HG03439 (cell line): Measurements from ENCODE around the gene SPTLC3.

Source experiments
- ATAC-seq: cut with Tn5 transposase; IDR thresholded peaks from one replicate; pipeline ENCODE4 v1.9.1; 2021; ENCODE audit warnings: mild to moderate bottlenecking, moderate library complexity; ENCODE audit not compliant: unreplicated experiment

The SPTLC3 gene

GRCh38 chr20:13130061-13130706 lies 121.4 kb downstream of the SPTLC3 start:
- ATAC-seq: no peak

GRCh38 chr20:13130707-13131103 lies 121.9 kb downstream of the SPTLC3 start:
- ATAC-seq: no peak

GRCh38 chr20:13131688-13132087 lies 122.9 kb downstream of the SPTLC3 start:
- ATAC-seq: no peak

DNA sequence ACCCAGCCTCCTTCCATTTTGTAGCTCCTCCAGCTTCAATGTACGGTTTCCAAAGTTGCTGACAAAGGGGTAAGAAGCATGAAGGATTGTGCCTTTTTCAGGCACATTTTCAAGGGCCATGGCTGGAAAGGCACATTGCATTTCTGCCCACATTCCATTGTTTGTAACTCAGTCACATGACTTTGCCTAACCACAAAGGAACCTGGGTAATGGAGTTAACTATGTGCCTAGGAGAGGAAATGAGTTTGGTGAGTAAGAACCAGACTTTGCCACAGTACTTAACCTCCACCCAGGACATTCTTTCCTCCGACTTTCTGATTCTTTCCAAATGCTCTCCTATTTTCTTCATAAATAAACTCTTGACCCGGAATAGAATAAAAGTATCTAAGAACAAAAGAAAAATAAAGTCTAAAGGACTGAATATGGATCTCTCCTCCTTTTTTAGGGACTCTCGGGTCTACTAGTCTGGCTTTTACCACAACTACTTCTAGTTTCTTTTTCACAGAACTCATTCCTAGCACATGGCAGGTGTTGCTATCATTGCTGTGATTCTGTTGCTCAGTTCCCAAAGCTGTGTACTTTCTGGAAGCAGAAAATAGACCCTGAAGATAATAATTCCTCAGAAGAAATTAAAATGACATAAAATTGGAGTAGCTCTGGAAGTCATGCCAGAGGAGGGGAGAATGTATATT lies 130.8 kb downstream of the SPTLC3 start:
- no peak for ATAC-seq

- ATAC-seq: no peak
Measured at GRCh38 chr20:13140201-13140600, 131.4 kb downstream of the SPTLC3 start.

DNA sequence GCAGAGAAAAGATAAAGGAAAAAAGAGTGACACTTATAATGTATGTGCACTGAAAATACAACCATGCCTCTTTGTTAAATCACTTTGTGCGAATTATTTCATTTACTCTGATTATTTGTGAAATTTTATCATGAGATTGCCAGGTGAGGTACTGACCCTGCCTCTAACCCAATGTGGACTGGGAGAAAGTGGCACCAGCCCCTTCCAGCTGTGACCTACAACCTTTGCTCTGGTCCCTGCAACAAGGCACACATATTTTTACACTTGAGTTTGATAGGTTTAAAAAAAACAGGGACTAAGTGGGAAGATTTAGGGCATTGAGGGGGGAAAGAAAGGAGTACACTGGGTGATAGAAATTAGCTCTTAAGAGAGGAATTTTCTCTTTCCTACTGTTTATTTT lies 132.0 kb downstream of the SPTLC3 start:
- no peak for ATAC-seq

DNA sequence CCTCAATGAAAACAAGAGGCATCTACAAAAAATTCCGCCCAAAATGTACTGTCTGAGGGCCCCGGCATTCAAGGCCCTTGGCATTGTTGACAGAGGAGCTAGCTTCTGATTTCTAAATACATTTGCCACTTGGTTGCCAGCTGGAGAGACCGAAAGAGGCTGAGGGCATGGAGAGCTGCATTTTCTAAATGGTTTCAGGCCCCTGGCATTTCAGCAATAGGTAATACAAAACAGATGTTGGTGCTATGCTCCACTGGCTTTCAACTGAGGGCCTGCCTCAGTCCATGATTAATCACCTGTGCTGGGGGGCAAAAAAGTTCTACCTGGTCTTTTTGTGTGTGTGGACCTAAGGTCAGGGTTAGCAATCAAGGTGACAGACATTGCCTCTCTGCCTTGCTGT lies 132.8 kb downstream of the SPTLC3 start:
- no peak for ATAC-seq

GRCh38 chr20:13142143-13142542 lies 133.4 kb downstream of the SPTLC3 start:
- no peak for ATAC-seq

DNA sequence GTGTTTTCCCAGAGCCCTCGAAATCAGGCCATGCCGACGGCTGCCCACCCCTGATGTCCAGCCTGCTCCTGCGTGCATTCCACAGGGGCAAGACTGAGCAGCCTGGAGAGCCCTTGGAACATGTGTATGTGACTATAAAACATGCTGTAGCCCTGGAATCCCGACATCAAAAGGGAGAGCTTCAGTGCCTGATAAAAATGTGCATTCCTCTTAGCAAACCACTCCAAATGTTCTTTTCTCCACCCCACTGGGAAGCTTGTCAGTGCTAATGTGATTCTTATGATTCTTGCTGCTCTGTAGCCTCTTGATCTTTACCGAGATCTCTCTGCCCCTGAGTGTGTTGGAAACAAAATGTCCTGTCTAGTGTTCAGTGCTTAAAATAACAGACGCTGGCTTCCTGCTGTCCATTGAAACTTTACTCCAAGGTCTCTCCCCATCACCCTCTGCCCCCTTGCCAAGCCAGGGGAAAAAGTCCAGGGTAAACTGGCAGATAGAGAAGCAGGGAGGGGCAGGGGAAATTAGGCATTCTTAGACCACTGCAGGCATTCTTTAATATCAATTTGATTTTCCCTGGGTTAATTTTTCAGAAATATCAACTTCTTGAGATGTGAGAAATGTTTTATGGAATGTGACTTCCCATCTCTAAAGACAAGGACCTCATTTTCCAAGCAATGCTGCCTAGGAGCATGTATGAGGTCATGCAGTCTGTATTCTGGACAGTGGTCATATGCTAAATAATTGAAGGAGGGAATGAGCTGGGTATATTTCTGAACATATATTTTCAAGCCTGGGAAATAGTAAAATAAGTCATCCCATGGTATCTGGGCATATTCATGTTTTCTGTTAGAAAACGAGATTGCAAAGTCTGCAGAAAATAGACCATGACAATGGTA lies 138.5 kb downstream of the SPTLC3 start:
- ATAC-seq: no peak

- ATAC-seq: no peak
Measured at GRCh38 chr20:13147971-13148370, 139.2 kb downstream of the SPTLC3 start.

DNA sequence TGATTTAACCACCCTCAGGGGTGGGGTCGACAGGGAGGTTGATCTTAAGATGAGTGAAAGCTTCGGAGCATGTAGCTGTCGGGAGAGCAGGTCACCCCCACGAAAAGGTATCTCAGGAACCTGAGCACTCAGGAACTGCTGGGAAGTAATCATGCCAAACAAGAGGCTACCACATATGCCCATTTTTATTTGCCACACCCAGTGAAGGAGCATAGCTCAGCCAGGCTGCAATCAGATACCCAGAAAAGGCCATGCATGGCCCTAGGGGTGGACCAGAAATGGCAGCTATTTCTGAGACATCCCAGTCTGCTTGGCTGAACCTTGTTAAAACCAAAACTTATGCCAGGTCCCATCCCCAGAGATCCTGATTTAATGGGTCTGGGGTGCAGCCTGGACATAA lies 139.6 kb downstream of the SPTLC3 start:
- no peak for ATAC-seq

- ATAC-seq: no peak
Measured at GRCh38 chr20:13148961-13149360, 140.2 kb downstream of the SPTLC3 start.

- ATAC-seq: no peak
Measured at GRCh38 chr20:13149371-13150105, 140.8 kb downstream of the SPTLC3 start.

GRCh38 chr20:13158369-13158768 lies 149.6 kb downstream of the SPTLC3 start:
- ATAC-seq: no peak

DNA sequence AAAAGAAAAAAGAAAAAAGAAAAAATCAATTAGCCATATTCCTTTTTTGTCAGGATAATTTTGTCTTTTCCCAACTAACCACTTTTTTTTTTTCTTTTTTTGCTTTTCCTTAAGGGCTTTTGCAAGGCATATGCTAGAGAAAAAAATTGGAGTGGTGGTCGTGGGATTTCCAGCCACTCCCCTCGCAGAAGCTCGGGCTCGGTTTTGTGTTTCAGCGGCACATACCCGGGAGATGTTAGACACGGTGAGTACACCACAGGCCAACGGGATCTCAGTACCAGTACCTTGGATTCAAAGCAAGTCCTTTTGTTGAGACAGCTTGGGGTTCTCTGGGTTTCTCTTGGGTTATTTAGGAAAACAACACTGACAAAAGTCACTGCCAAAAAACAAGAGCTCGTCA lies 151.1 kb downstream of the SPTLC3 start:
- no peak for ATAC-seq

- no peak for ATAC-seq
Measured at GRCh38 chr20:13165203-13165602, 156.4 kb downstream of the SPTLC3 start.

DNA sequence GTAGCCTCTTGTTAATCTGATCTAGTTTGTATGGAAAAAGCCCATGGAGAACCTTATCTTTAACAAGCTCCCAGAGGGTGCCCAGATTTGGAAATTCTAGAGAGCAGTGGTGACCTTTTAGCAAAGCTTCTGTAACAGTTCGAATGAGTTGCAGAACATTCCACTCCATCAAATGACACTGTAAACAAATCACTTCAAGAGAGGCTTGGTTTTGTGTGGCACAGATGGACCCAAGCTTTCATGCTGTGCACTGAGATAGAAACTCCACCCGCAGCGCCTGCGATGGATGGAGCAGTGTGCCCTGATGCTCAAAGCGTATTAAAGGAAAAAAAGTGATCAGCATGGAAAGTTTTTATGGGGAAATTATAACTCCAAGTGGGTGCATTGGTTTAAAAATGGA lies 157.2 kb downstream of the SPTLC3 start:
- ATAC-seq: no peak

- ATAC-seq: no peak
Measured at GRCh38 chr20:13166437-13166836, 157.7 kb downstream of the SPTLC3 start.

- ATAC-seq: no peak
Measured at GRCh38 chr20:13169086-13169485, 160.3 kb downstream of the SPTLC3 start.

GRCh38 chr20:13170771-13171170 lies 162.0 kb downstream of the SPTLC3 start:
- ATAC-seq: no peak

DNA sequence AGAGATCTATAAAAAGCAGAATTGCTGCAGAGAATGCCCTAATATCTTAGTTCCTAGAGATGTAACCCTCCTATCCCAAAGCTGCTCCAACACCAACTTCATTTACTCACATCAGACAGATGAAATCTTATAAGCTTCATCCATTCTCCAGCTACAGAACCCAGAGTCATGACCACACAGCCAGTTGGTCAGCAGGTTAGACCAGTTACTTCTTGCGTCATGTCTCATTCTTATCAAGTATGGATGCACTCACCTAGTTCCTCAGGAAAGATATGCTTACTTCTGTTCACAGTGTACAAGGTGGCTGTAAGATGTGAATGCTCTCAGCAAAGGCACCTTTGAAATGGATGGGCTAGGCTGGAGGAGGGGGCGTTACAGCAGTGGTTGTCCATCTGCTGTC lies 164.4 kb downstream of the SPTLC3 start:
- no peak for ATAC-seq
